H54 (cell line): ENCODE data around the gene PDHX.
"Not testable (repeated sequence)": the region's sequence is repeated elsewhere in the genome, so short reads cannot be mapped to it uniquely, and the experiment has no call there.

Source experiments
- DNase-seq: peaks from one replicate; pipeline ENCODE4 v3.0.0; 2011; ENCODE audit warnings: low spot score, mixed read lengths; ENCODE audit not compliant: insufficient read length
- FAIRE-seq: peaks from 3 replicates; lab custom pipeline; 2011; peaks lifted over from hg19 to GRCh38; lab: Jason Lieb, UNC
- POLR2A ChIP-seq: IDR thresholded peaks from 2 replicates; pipeline ENCODE4 v1.6.1; 2011; ENCODE audit warnings: low read depth, mild to moderate bottlenecking, low read length

PDHX gene

DNA sequence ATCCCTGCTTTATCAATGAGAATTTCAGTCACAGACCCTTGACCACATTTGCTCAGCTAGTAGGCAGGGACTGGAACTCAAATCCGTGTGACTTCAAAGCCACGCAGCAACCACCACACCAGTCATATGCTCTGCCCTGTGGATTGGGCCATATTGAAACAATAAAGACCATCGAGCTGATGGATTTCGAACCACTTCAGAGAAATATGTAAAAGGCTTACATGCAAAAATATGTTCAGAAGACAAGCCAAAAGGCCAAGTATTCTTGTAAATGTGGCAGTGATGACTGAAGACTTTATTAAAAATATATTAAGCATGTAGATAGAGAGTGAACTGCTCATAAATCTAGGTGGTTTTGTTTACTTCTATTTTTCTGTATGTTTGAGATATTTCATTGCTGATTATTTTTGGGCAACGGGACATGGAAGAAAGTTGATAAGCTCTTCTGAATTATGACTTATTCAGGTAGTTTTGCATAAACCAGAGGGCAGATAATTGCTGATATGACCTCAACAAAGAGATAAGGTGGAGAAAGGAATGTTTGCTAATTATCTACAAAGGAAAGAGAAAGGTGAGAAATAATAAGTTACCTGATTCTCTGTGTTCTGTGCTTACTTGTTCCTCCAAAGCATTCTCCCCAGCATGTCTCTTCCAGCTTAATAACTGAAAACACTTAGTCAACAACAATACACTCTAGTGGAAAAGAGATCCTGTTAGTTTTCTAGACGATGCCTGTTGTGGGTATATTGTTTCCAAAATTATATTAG is 99.4 kb downstream of the PDHX start:
- no peak for TF ChIP-seq POLR2A
- FAIRE-seq: no peak
- no peak for DNase-seq

DNA sequence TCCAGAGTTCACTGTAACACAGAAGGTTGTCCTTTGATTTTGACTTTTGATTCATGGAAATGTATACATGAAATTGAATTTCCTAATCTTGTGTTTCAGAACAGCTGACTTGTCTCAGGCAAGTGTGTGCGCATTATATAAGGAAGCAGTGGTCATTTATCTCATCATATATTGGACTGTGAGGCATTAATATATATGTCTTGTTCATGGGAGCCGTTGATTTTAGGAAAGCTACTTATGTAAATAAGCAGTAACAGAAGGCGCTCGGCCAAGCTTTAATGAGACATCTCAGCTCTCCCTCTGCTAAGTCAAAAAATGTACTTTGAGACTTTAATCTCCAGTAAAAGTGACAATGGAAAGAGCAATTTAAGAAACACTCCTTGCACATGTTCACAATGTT is 100.5 kb downstream of the PDHX start:
- no peak for DNase-seq
- no peak for FAIRE-seq
- no peak for TF ChIP-seq POLR2A

DNA sequence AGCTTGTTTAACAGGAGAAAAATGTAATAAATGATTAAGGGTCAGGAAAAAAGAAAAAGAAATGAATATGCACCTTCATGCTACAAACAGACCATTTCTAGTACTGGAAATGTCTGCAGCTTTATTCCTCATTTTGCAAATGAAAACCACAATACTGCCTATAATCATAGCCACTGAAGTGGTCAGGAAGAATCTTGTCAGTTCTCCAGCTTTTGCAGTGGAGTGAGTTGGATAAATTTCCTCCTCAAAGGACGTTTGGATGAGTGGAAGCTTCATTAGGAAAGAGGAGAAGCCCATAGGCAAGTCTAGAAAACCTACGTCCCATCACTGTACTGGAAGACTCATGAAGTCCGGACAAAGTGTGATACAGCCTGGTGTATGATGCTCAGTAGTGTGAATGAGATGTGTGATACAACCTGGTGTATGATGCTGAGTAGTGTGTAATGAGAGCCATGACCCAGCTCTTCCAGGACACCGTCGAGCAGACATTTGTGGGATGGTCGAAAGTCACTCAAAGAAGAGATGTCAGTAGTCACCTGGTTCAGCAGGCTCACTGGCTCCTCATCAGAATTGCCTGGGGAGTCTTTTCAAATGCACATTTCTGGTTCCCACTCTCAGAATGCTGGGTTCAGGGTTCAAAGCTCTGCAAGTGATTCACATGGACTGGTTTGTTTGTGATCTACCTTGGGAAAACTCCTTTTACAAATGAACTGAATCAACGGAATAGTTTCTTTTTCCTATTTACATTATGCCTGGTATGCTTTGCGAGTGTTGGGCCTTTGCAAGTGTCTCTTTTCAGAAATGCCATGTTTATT is 101.3 kb downstream of the PDHX start:
- no peak for DNase-seq
- FAIRE-seq: no peak
- no peak for TF ChIP-seq POLR2A

DNA sequence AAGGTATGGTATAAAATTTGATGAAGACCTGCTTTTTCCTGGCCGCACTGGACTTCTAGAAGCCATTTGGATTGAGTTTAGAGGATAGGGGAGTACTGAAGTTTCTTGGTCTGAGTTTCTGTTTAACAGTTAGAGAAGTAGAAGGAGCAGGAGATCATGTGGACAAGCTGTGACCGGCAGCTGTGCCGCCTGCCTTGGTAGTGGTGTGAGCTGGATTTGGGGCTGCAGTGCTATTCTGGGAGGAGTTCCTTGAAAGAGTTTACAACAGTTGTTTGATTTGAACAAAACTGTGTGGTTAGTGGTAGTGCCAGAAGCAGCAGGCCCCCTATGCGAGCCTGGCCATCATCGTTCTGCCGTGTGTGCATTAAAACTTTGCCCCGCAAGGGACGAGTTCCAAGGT is 105.2 kb downstream of the PDHX start:
- TF ChIP-seq POLR2A: no peak
- no peak for DNase-seq
- no peak for FAIRE-seq

DNA sequence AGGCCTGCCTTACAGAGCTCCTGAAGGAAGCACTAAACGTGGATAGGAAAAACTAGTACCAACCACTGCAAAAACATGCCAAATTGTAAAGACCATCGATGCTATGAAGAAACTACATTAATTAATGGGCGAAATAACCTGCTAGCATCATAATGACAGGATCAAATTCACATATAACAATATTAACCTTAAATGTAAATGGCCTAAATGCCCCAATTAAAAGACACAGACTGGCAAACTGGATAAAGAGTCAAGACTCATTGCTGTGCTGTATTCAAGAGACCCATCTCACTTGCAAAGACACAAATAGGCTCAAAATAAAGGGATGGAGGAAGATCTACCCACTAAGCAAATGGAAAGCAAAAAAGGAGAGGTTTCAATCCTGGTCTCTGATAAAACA is 107.5 kb downstream of the PDHX start:
- DNase-seq, FAIRE-seq: not testable (repeated sequence)

DNA sequence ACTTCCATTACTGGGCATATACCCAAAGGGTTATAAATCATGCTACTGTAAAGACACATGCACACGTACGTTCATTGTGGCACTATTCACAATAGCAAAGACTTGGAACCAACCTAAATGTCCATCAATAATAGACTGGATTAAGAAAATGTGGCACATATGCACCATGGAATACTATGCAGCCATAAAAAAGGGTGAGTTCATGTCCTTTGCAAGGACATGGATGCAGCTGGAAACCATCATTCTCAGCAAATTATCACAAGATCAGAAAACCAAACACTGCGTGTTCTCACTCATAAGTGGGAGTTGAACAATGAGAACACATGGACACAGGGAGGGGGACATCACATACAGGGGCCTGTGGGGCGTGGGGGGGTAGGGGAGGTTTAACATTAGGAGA is 111.6 kb downstream of the PDHX start:
- FAIRE-seq, DNase-seq: not testable (repeated sequence)

DNA sequence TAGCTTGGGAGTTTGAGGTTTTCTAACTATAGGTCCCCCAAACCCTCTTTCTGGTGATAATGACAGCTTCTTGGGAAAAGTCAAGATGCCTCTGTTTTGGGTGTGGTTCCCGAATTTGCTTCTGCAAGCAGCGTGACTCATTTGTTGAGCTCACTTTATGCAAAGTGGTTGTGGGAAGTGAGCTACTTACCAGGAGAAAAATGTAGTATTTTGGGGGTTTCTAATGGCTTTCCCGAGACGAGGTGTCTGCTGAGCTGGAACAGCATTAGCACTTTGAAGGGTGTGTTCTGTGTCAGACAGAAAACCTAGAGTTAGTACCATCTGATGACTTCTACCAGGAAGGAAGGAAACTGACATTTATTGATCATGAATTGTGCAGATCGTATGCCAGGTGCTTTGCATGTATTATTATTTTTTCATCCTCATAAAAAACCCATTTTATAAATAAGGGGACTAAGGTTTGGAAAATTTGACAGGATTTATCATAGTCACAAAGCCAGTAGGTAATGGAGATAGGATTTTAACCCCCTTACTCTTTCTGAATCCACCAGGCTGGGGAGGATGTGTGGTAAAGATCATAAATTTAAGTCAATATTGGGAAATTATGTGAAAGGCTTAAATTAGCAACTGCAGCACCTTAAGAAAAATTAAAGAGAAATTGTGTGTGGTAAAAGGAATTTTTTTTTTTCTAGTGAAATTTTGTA is 113.7 kb downstream of the PDHX start:
- TF ChIP-seq POLR2A: no peak
- DNase-seq (peak; percentile 28), FAIRE-seq (no peak)

DNA sequence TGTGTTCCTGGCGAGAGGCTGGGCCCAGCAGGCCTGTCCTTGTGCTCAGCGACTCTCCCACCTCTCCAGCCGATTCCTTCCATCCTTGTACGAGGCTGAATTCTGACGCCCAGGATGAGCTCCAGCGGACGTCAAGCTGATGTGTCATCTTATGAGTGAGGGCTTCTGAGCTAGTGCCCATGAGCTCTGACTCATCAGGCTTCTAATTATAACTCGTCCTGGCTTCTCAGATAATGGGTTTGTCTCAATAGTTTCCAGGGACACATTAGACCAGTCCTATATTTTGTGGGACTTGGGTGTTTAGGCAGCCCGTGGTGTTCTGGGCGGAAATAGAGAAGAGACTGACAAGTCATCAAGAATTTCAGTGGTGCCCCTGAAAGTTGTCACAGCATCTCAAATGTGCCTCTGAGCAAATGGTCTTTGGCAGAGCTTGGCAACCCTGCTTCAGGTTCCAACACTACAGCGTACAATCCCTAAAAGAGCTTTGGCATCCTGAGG is 114.3 kb downstream of the PDHX start:
- TF ChIP-seq POLR2A: peak; percentile 44; the same call in 1 of the 2 replicates
- FAIRE-seq (peak; percentile 78), DNase-seq (peak; percentile 61)

DNA sequence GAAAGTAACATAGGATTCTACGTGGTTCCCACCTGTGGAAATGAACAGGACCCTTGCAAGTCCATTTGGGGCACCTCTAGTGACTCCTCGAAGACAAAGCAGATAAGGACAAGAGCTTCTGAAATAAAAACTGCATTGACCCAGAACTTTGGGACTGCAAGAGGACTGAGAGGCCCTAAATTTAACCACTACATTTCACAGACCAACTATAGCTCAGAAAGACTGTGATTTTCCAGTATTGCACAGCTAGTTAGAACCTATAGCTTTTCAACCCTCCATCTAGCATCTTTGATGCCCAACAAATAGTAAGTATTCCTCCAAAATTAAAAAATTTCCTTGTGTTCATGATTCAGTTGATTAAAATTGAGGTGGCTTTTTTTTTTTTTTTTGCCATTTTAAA is 114.9 kb downstream of the PDHX start:
- no peak for DNase-seq
- no peak for FAIRE-seq
- TF ChIP-seq POLR2A: no peak

DNA sequence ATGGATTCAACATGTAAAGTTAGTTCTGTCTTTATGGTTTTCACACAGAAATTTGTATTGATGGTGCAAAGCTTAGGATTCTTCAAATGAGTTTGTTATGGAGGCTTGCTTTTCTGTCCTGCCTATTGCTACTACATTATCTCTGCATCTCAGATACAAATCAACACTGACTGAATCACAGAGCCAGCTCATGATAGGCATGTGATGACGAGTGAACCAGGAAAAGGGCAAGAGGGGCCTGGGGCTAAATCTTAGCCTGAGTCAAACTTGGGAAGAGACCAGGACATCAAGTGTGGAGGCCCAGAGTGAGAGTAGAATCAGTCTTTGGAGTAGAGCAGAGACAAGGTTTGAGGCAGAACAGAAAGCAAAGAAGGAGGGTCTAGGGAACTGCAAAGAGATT is 115.4 kb downstream of the PDHX start:
- TF ChIP-seq POLR2A: no peak
- FAIRE-seq: no peak
- DNase-seq: no peak

DNA sequence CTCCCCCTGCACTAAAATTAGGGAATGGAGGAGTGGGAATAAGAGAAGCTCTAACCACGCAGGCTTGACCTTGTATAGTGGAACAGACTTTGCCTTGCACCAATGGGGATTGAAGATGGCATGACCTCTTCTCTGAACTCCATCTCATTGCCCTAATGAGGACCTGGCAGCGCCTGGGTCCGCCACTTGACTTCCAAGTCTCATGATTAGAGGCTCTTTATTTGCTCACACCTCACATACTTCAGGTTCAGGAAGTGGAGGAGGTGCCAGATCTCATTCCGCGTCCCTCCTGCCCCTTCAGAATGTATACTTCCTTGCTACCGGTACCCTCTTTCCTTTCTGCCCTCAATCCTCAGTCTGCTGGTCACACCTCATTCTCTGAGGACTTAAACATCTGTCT is 116.6 kb downstream of the PDHX start:
- TF ChIP-seq POLR2A: no peak
- FAIRE-seq (no peak), DNase-seq (no peak)

DNA sequence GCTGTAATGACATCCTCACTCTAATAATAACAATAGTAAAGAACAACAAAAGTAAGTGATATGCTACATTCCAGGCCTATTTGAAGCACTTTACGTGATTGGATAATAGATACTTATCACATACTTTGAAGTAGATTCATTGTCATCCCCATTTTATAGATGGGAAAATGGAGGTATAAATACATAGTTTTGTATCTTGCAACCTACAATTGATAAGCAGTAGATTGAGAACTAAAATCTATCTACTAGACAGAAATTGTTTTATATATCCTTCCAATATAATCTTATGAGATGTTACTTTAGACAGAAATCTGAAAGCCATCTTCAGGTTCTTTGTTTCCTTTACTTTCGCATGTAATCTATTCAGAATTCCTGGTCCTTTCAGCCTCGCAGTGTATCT is 118.0 kb downstream of the PDHX start:
- FAIRE-seq (no peak), DNase-seq (no peak)
- no peak for TF ChIP-seq POLR2A

DNA sequence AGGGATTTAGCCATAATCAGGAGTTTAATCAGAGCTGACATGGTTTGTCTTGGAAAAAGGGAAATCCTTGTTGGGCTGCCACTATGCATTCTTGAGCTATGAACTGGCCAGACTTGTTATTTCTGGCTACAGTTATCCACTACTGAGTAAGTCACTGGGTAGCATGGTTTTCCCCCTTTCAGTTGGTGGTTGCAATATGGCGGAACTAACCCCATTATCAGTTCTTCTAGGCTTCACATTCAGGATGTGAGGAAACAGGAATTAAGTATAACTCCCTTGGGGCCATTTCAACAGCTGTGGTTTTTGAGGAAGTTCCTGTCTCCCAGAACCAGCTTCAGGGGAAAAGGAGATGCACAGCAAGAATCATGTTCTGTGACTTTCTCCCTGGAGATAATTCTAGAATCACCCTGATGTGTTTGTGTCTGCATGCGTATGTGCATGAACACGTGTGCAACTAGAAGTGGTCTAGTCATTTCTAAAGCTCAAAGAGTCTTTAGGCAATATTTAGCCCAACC is 119.5 kb downstream of the PDHX start:
- peak; percentile 60 for FAIRE-seq
- DNase-seq: peak; percentile 39
- TF ChIP-seq POLR2A: no peak

DNA sequence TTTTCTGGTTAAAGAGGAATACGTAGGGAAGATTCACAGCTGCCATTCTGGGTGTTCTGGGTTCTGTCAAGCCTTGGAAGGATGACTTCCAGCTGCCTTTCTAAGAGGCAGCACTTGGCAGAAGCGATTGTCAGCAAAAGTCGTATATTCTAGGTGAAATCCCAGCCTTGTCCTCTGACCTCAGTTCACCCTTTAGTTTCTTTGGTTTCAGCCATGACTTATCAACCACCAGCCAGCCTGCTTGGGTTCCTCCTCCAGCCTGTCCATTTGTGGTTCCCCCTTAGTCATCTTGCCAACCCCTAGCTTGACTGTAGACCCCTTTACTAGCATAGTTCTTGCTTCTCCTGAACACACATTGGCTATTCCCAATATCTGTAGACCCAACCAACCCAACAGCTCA is 120.2 kb downstream of the PDHX start:
- FAIRE-seq: no peak
- no peak for DNase-seq
- no peak for TF ChIP-seq POLR2A
